Trophoblast cell (in vitro differentiated cells and primary cell): ENCODE measurements around the gene ALLC.

Experiments
- DNase-seq, 2 donors: peaks; one replicate each; pipeline ENCODE4 v3.0.0-alpha.2; 2016
- H2AFZ ChIP-seq: 2 replicates; pipeline ENCODE4 v1.6.1; 2013; ENCODE audit warnings: low read length, moderate library complexity, mild to moderate bottlenecking; ENCODE audit not compliant: insufficient read depth, poor library complexity
- H2AK5ac ChIP-seq: 2 replicates; pipeline ENCODE4 v1.6.1; 2013; ENCODE audit warnings: mild to moderate bottlenecking, low read length
- H2BK120ac ChIP-seq: 2 replicates; pipeline ENCODE4 v1.6.1; 2013; ENCODE audit warnings: low read length, mild to moderate bottlenecking, moderate library complexity; ENCODE audit not compliant: insufficient read depth, poor library complexity
- H2BK12ac ChIP-seq: 2 replicates; pipeline ENCODE4 v1.6.1; 2013; ENCODE audit warnings: mild to moderate bottlenecking, low read length, moderate library complexity
- H2BK5ac ChIP-seq: 2 replicates; pipeline ENCODE4 v1.6.1; 2013; ENCODE audit warnings: low read length, low read depth, moderate library complexity, mild to moderate bottlenecking; ENCODE audit not compliant: poor library complexity
- H3K14ac ChIP-seq: 2 replicates; pipeline ENCODE4 v1.6.1; 2013; ENCODE audit warnings: mild to moderate bottlenecking, low read length
- H3K18ac ChIP-seq: 2 replicates; pipeline ENCODE4 v1.6.1; 2013; ENCODE audit warnings: mild to moderate bottlenecking, low read length
- H3K23ac ChIP-seq: 2 replicates; pipeline ENCODE4 v1.6.1; 2013; ENCODE audit warnings: low read length
- H3K27ac ChIP-seq: 2 replicates; pipeline ENCODE4 v1.5.1; 2013; ENCODE audit warnings: low read depth, mild to moderate bottlenecking, inconsistent platforms, low read length, moderate library complexity
- H3K27me3 ChIP-seq: 2 replicates; pipeline ENCODE4 v1.6.1; 2013; ENCODE audit warnings: inconsistent platforms, mild to moderate bottlenecking, low read length, moderate library complexity; ENCODE audit not compliant: insufficient read depth
- H3K36me3 ChIP-seq, 2 experiments: 1 replicate in 1 of 2; 2 replicates in 1 of 2; pipeline ENCODE4 v1.6.1; 2013; ENCODE audit warnings: low read length in 2 of 2, mild to moderate bottlenecking in 2 of 2, moderate library complexity in 1 of 2; ENCODE audit not compliant: insufficient read depth in 2 of 2, control insufficient read depth in 1 of 2
- H3K4ac ChIP-seq: 2 replicates; pipeline ENCODE4 v1.6.1; 2013; ENCODE audit warnings: low read depth, mild to moderate bottlenecking, low read length, moderate library complexity
- H3K4me1 ChIP-seq, 2 experiments: 1 replicate in 1 of 2; 2 replicates in 1 of 2; pipeline ENCODE4 v1.6.1; 2013; ENCODE audit warnings: low read length in 2 of 2, mild to moderate bottlenecking in 2 of 2, moderate library complexity in 1 of 2; ENCODE audit not compliant: insufficient read depth in 2 of 2, control insufficient read depth in 1 of 2
- H3K4me2 ChIP-seq: 2 replicates; pipeline ENCODE4 v1.6.1; 2013; ENCODE audit warnings: inconsistent platforms, mild to moderate bottlenecking, low read length, moderate library complexity
- H3K4me3 ChIP-seq: 2 replicates; pipeline ENCODE4 v1.5.1; 2013; ENCODE audit warnings: mild to moderate bottlenecking, low read depth, low read length, inconsistent platforms
- H3K79me1 ChIP-seq: one replicate; pipeline ENCODE4 v1.6.1; 2013; ENCODE audit warnings: low read length
- H3K79me2 ChIP-seq: 2 replicates; pipeline ENCODE4 v1.6.1; 2013; ENCODE audit warnings: low read length, mild to moderate bottlenecking; ENCODE audit not compliant: control insufficient read depth, insufficient read depth, poor library complexity
- H3K9ac ChIP-seq: 2 replicates; pipeline ENCODE4 v1.6.1; 2013; ENCODE audit warnings: mild to moderate bottlenecking, low read length
- H3K9me3 ChIP-seq: 2 replicates; pipeline ENCODE4 v1.6.1; 2013; ENCODE audit warnings: low read depth, mild to moderate bottlenecking, control low read depth, inconsistent platforms, low read length; ENCODE audit not compliant: insufficient read depth
- H4K12ac ChIP-seq: 2 replicates; pipeline ENCODE4 v1.6.1; 2013; ENCODE audit warnings: low read depth, mild to moderate bottlenecking, low read length, moderate library complexity
- H4K8ac ChIP-seq: 2 replicates; pipeline ENCODE4 v1.6.1; 2013; ENCODE audit warnings: low read depth, mild to moderate bottlenecking, low read length, moderate library complexity
- H4K91ac ChIP-seq: one replicate; pipeline ENCODE4 v1.6.1; 2013; ENCODE audit warnings: low read depth, mild to moderate bottlenecking, low read length, moderate library complexity
- WGBS: extraction: QIAGEN DNeasy Blood & Tissue Kit; methylation state at CpG from one replicate; pipeline ENCODE4 v1.1.7; 2013; ENCODE audit warnings: missing lambda C conversion rate; ENCODE audit not compliant: insufficient read length, insufficient coverage; ENCODE audit errors: extremely low coverage; 5-methylcytosine and 5-hydroxymethylcytosine counted together

Gene ALLC

DNA sequence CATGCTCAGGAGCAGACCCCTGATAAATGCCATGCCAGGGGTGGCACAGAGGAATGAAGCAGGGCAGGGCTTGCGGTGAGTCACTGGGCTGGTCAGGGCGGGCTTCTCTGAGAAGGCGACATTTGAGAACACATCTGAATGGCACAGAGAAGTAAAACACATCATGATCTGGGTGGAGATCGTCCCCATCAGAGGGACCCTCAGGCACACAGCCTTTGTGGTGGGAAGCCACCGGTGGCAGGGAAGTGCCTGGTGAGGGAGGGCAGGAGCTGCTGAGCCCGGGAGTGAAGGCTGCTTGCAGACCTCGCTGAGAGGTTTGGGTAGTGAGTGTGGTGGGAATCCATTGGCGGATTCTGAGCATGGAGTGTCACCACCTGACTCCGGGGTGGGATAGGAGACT is 89.8 kb downstream of the ALLC start:
- Histone ChIP-seq H4K91ac (no peak overlapping the region), H3K4ac (no peak overlapping the region), H3K27me3 (no peaks in the 10 kb centered on the region), H2AK5ac (no peak overlapping the region), H3K79me1 (no peaks in the 10 kb centered on the region), H4K8ac (no peak overlapping the region), H3K9me3 (peaks cover 4% of the 10 kb centered on the region), H2BK120ac (no peak overlapping the region), H3K79me2 (no peaks in the 10 kb centered on the region), H2AFZ (no peak overlapping the region), H3K18ac (no peak overlapping the region), H3K4me2 (no peak overlapping the region), H2BK12ac (no peak overlapping the region), H2BK5ac (no peak overlapping the region), H3K36me3 (no peaks in the 10 kb centered on the region), H3K4me3 (no peak overlapping the region), H3K4me1 (no peaks in the 10 kb centered on the region), H3K23ac (no peak overlapping the region), H4K12ac (no peak overlapping the region), H3K14ac (no peak overlapping the region), H3K9ac (no peak overlapping the region), H3K27ac (no peak overlapping the region)
- WGBS = no CpG with 5 or more reads among the region's 9 CpGs
- DNase-seq = no peak

DNA sequence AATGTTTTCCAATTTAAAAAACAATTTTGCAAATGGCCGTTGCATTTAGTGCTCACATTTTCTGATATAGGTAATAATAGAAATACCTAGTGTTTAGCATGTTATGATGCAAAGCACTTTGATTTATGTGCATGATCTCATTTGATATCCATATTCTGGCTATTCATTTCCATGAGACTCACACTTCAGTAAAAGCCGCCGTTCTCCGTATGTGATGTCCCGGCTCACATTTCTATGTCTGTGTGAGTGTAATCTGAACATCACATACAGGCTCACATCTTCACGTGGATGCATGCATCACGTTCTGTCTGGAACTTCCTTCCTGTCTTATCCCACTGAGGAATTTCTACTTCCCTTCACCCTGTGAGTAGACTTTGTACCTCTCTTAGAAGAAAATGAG is 91.2 kb downstream of the ALLC start:
- Histone ChIP-seq H2AK5ac (no peak overlapping the region), H4K12ac (no peak overlapping the region), H4K91ac (no peak overlapping the region), H3K9ac (no peak overlapping the region), H2AFZ (no peak overlapping the region), H3K23ac (no peak overlapping the region), H3K4me1 (no peaks in the 10 kb centered on the region), H3K79me1 (no peaks in the 10 kb centered on the region), H3K4ac (no peak overlapping the region), H3K14ac (no peak overlapping the region), H3K27me3 (no peaks in the 10 kb centered on the region), H3K36me3 (no peaks in the 10 kb centered on the region), H3K4me2 (no peak overlapping the region), H2BK120ac (no peak overlapping the region), H2BK12ac (no peak overlapping the region), H2BK5ac (no peak overlapping the region), H3K4me3 (peak overlapping the region; percentile 28), H3K27ac (no peak overlapping the region), H3K9me3 (peaks cover 1% of the 10 kb centered on the region), H4K8ac (no peak overlapping the region), H3K18ac (no peak overlapping the region), H3K79me2 (no peaks in the 10 kb centered on the region)
- no peak for DNase-seq
- WGBS = no CpG with 5 or more reads among the region's 7 CpGs

DNA sequence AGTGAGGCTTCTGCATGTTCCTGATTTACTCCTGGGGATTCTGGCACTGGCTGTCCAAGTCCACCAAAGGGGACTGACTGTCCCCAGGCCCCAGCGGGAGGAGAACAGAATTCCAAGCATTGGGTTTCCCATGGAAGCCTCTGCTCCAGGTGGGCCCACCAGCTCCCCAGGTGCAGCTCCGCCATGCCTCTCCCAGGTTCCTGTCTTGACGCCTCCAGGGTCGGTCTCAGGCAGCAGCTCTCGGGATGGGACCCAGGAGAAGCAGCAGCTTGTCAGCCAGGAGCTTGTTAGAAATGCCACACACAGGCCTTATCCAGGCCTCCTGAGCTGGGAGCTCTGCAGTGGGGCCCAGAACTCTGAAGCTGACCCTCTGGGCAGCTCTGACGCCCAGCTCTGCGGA is 93.3 kb downstream of the ALLC start:
- WGBS = no CpG with 5 or more reads among the region's 7 CpGs
- Histone ChIP-seq H2BK120ac (no peak overlapping the region), H2BK12ac (no peak overlapping the region), H2BK5ac (no peak overlapping the region), H3K4me1 (no peaks in the 10 kb centered on the region), H2AFZ (no peak overlapping the region), H3K79me2 (no peaks in the 10 kb centered on the region), H3K9ac (no peak overlapping the region), H3K27ac (no peak overlapping the region), H3K27me3 (no peaks in the 10 kb centered on the region), H3K4me3 (no peak overlapping the region), H3K79me1 (no peaks in the 10 kb centered on the region), H3K23ac (no peak overlapping the region), H3K4me2 (no peak overlapping the region), H4K91ac (no peak overlapping the region), H3K9me3 (peaks cover 1% of the 10 kb centered on the region), H3K18ac (no peak overlapping the region), H4K12ac (no peak overlapping the region), H2AK5ac (no peak overlapping the region), H3K4ac (no peak overlapping the region), H3K14ac (no peak overlapping the region), H4K8ac (no peak overlapping the region), H3K36me3 (no peaks in the 10 kb centered on the region)
- no peak for DNase-seq

DNA sequence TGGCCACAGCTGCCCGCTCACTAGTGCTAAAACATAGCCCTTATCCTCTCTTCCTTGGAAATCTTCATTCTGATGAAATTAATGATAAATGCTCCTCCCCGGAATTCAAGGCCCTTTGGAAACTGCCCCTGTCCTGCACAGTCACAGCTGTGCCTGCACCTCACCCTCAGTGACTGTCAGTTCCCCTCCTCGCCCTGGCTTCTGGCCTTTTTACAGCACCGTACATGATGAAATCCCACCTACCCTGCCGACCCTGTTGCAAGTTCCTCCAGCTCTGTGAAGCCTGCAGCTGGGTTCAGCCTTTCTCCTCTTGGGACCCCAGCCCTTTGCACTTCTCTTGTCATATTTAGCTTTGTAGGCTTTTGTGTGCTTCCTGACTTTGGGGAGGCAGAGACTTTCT is 93.8 kb downstream of the ALLC start:
- Histone ChIP-seq H3K36me3 (no peaks in the 10 kb centered on the region), H3K9me3 (peaks cover 1% of the 10 kb centered on the region), H3K79me2 (no peaks in the 10 kb centered on the region), H2BK12ac (no peak overlapping the region), H2AK5ac (no peak overlapping the region), H3K18ac (no peak overlapping the region), H4K91ac (no peak overlapping the region), H3K79me1 (no peaks in the 10 kb centered on the region), H3K23ac (no peak overlapping the region), H3K27ac (no peak overlapping the region), H3K4me3 (no peak overlapping the region), H2AFZ (no peak overlapping the region), H3K27me3 (no peaks in the 10 kb centered on the region), H2BK120ac (no peak overlapping the region), H3K9ac (no peak overlapping the region), H4K12ac (no peak overlapping the region), H2BK5ac (no peak overlapping the region), H3K4me1 (no peaks in the 10 kb centered on the region), H4K8ac (no peak overlapping the region), H3K4ac (no peak overlapping the region), H3K14ac (no peak overlapping the region), H3K4me2 (no peak overlapping the region)
- no CpG with 5 or more reads among the region's 5 CpGs for WGBS
- no peak for DNase-seq
